ENCODE measurements around the gene SLCO1A2. TPM values are rescaled to one million over a fixed set of nuclear protein-coding genes. Genes with fewer than 3 reads are reported as not detected.

Gene SLCO1A2
- total and polyA plus RNA-seq, 2 of the 8 experiments (the other 6 are each of a cell fraction or from before 2014, with no cell fraction given): 2.9 to 5.1 TPM

DNA sequence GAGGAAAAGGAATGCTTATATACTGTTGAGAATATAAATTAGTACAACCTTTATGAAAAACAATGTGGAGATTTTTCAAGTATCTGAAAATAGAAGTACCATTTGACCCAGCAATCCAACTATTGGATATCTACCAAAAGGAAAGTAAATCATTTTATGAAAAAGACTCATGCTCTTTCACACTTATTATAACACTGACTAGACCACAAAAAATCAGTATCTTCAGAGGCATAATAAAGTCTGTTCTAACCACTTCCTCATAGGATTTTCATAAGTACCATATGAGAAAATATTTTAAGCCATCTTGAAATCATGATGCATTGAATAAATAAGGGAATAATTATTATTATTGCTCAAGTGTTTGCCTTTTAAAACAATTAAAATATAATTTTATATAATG lies 112.9 kb downstream of the SLCO1A2 start:
- Histone ChIP-seq H4K8ac (ENCODE audit: extremely low read depth, insufficient read depth, low read length) (no peak overlapping the region), H3K9me3 (ENCODE audit: insufficient read depth in 2 of 2, low read depth in 1 of 2, low read length in 1 of 2) (no peaks in the 10 kb centered on the region), H2BK120ac (replicated peaks; ENCODE audit: low read depth, low read length) (no peak overlapping the region), H3K23me2 (ENCODE audit: low read depth, low read length) (no peaks in the 10 kb centered on the region), H3K23ac (ENCODE audit: insufficient read length) (no peak overlapping the region), H3K4me2 (ENCODE audit: insufficient read depth in 1 of 2, low read depth in 2 of 2, low read length in 2 of 2) (no peak overlapping the region), H2BK12ac (ENCODE audit: low read depth, low read length) (no peak overlapping the region), H2BK15ac (ENCODE audit: low read length) (no peak overlapping the region), H4K91ac (replicated peaks; ENCODE audit: insufficient read length, low read length) (no peak overlapping the region), H2AFZ (ENCODE audit: low read length) (no peak overlapping the region), H3K27ac (ENCODE audit: low read depth, low read length) (no peak overlapping the region), H3K27me3 (replicated peaks in 1 of 4; ENCODE audit: control insufficient read depth in 3 of 4, extremely low read depth in 1 of 4, insufficient read depth in 3 of 4, low read length in 3 of 4) (no peaks in the 10 kb centered on the region), H2BK20ac (ENCODE audit: low read length) (no peak overlapping the region), H3K9ac (replicated peaks in 1 of 4; ENCODE audit: extremely low read depth in 1 of 4, low read depth in 3 of 4, low read length in 3 of 4) (no peak overlapping the region), H3K14ac (ENCODE audit: insufficient read length) (no peak overlapping the region), H3K79me2 (ENCODE audit: control insufficient read depth in 1 of 2, insufficient read depth in 2 of 2, low read length in 2 of 2) (no peaks in the 10 kb centered on the region), H2BK5ac (ENCODE audit: low read depth, low read length) (no peak overlapping the region), H4K20me1 (replicated peaks in 1 of 2; ENCODE audit: control insufficient read depth in 1 of 2, insufficient read depth in 2 of 2, low read length in 2 of 2) (no peaks in the 10 kb centered on the region), H3K4me1 (replicated peaks in 1 of 4; ENCODE audit: control insufficient read depth in 3 of 4, insufficient read depth in 4 of 4, low read length in 3 of 4) (no peaks in the 10 kb centered on the region), H3K4me3 (ENCODE audit: extremely low read depth in 1 of 4, insufficient read depth in 2 of 4, low read depth in 3 of 4, low read length in 4 of 4) (no peak overlapping the region), H3K79me1 (ENCODE audit: low read depth, low read length) (no peaks in the 10 kb centered on the region), H3K18ac (ENCODE audit: extremely low read depth, low read length) (no peak overlapping the region), H3K36me3 (ENCODE audit: control insufficient read depth in 2 of 4, insufficient read depth in 4 of 4, low read length in 3 of 4) (no peaks in the 10 kb centered on the region), H2AK5ac (ENCODE audit: low read depth, low read length) (no peak overlapping the region), H3K56ac (replicated peaks; ENCODE audit: insufficient read length, low read depth, low read length) (no peak overlapping the region), H4K5ac (ENCODE audit: insufficient read length, low read depth, low read length) (no peak overlapping the region), H3K4ac (replicated peaks; ENCODE audit: insufficient read length, low read depth, low read length) (no peak overlapping the region)
- FAIRE-seq: no peak
- CTCF ChIA-PET (ENCODE audit: partially characterized antibody): no interaction called here
- POLR2A ChIA-PET (ENCODE audit: partially characterized antibody): no interaction called here
- TF ChIP-seq ATF2 (IDR thresholded peaks at IDR 0.05; ENCODE audit: low read length) (no peak), POLR2AphosphoS5 (IDR thresholded peaks at IDR 0.05; ENCODE audit: low read depth, low read length) (no peak), TEAD4 (IDR thresholded peaks at IDR 0.05; ENCODE audit: low read depth, low read length) (no peak), GABPA (IDR thresholded peaks at IDR 0.05; ENCODE audit: borderline replicate concordance, insufficient read depth, low read length) (no peak), SP2 (IDR thresholded peaks at IDR 0.05; ENCODE audit: low read length) (no peak), CEBPB (IDR thresholded peaks at IDR 0.05; ENCODE audit: low read depth, low read length) (no peak)
- DNase-seq (ENCODE audit: low read depth in 1 of 2, low spot score in 2 of 2): no peak

All from H1 (cell line).